ENCODE results near the gene SGCG. TPM values are rescaled to one million over a fixed set of nuclear protein-coding genes. Genes with fewer than 3 reads are reported as not detected.

The SGCG gene
- total RNA-seq, 1 experiment from 2014 or later: 0.15 TPM

DNA sequence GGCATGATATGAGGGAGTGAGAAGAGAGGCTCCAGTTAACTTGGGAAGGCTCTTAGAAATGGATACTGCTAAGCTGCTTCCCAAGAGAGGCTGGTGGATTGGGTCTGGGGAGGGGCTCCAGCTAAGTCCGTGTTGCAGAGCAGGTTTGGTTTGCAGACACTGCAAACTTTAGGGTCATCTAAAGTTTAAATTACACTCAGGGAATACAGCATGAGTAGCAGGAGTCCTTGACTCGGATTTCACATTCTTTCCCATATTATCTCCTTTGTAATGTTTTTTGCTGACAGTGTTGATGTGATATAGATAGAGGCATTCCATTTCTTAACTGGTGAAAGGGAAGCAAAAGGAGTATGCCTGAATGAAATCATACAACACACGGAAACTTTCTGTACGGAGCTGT, 31.9 kb downstream of the SGCG start (continued):
- TF ChIP-seq, protein P1, sequence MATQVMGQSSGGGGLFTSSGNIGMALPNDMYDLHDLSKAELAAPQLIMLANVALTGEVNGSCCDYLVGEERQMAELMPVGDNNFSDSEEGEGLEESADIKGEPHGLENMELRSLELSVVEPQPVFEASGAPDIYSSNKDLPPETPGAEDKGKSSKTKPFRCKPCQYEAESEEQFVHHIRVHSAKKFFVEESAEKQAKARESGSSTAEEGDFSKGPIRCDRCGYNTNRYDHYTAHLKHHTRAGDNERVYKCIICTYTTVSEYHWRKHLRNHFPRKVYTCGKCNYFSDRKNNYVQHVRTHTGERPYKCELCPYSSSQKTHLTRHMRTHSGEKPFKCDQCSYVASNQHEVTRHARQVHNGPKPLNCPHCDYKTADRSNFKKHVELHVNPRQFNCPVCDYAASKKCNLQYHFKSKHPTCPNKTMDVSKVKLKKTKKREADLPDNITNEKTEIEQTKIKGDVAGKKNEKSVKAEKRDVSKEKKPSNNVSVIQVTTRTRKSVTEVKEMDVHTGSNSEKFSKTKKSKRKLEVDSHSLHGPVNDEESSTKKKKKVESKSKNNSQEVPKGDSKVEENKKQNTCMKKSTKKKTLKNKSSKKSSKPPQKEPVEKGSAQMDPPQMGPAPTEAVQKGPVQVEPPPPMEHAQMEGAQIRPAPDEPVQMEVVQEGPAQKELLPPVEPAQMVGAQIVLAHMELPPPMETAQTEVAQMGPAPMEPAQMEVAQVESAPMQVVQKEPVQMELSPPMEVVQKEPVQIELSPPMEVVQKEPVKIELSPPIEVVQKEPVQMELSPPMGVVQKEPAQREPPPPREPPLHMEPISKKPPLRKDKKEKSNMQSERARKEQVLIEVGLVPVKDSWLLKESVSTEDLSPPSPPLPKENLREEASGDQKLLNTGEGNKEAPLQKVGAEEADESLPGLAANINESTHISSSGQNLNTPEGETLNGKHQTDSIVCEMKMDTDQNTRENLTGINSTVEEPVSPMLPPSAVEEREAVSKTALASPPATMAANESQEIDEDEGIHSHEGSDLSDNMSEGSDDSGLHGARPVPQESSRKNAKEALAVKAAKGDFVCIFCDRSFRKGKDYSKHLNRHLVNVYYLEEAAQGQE (IDR thresholded peaks at IDR 0.05; ENCODE audit: low read depth): no peak
- TF ChIP-seq FOSL1 (IDR thresholded peaks at IDR 0.05; ENCODE audit: low read depth): no peak
- TF ChIP-seq TCF7L2 (IDR thresholded peaks at IDR 0.05; ENCODE audit: borderline replicate concordance, extremely low read depth, insufficient read depth, insufficient read length): no peak

DNA sequence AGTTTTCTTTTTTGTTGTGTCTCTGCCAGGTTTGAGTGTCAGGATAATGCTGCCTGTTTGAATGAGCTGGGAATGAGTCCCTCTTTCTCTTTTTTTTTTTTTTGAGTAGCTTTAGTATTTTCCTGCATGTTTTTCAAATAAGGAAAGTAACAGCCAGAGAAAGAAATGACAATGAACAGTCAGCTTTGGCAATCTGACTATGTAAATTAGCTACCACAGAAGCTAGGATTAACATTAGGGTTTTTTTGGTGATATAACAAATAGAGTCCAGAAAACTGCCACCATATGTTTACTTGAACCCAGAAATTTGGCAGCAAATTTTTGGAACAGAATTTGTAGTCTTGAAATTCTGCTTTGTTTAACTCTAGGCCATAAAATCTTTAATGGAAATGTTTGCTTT, 50.5 kb downstream of the SGCG start:
- POLR2A ChIA-PET: no interaction called here

More for the DNA sequence above, 50.5 kb downstream of the SGCG start:
- Histone ChIP-seq H3K4me3 (replicated peaks in 1 of 2; ENCODE audit: low read depth in 1 of 2, low read length in 2 of 2) (no peak overlapping the region), H4K20me1 (ENCODE audit: insufficient read depth) (no peaks in the 10 kb centered on the region), H3K27ac (ENCODE audit: low read depth, low read length) (no peak overlapping the region), H3K27me3 (ENCODE audit: insufficient read depth, low read length) (no peaks in the 10 kb centered on the region), H2AFZ (ENCODE audit: low read depth, low read length, poor library complexity, severe bottlenecking) (no peak overlapping the region), H3K9ac (ENCODE audit: low read length) (no peak overlapping the region), H3K9me2 (ENCODE audit: insufficient read depth) (no peaks in the 10 kb centered on the region), H3K4me1 (ENCODE audit: control insufficient read depth in 1 of 2, insufficient read depth in 2 of 2, low read length in 2 of 2) (no peaks in the 10 kb centered on the region), H3K79me2 (ENCODE audit: insufficient read depth, low read length) (no peaks in the 10 kb centered on the region), H3K36me3 (ENCODE audit: control insufficient read depth in 1 of 2, insufficient read depth in 2 of 2, low read length in 2 of 2) (no peaks in the 10 kb centered on the region), H3K9me3 (ENCODE audit: control insufficient read depth in 1 of 2, insufficient read depth in 1 of 2, low read depth in 1 of 2, low read length in 2 of 2) (no peaks in the 10 kb centered on the region), H3K4me2 (ENCODE audit: low read length) (no peak overlapping the region)
- intact Hi-C loops (cut with micrococcal nuclease): no loop called here
- no peak for TF ChIP-seq ELF1 (IDR thresholded peaks at IDR 0.05; ENCODE audit: borderline replicate concordance, low read depth)
- TF ChIP-seq POLR2AphosphoS5 (IDR thresholded peaks at IDR 0.05; ENCODE audit: low read depth, low read length): no peak
- no peak for TF ChIP-seq RAD21 (IDR thresholded peaks at IDR 0.05; ENCODE audit: low read depth)
- no peak for TF ChIP-seq JUND (IDR thresholded peaks at IDR 0.05)
- no peak for TF ChIP-seq EZH2 (IDR thresholded peaks at IDR 0.05)
- TF ChIP-seq, protein P2, sequence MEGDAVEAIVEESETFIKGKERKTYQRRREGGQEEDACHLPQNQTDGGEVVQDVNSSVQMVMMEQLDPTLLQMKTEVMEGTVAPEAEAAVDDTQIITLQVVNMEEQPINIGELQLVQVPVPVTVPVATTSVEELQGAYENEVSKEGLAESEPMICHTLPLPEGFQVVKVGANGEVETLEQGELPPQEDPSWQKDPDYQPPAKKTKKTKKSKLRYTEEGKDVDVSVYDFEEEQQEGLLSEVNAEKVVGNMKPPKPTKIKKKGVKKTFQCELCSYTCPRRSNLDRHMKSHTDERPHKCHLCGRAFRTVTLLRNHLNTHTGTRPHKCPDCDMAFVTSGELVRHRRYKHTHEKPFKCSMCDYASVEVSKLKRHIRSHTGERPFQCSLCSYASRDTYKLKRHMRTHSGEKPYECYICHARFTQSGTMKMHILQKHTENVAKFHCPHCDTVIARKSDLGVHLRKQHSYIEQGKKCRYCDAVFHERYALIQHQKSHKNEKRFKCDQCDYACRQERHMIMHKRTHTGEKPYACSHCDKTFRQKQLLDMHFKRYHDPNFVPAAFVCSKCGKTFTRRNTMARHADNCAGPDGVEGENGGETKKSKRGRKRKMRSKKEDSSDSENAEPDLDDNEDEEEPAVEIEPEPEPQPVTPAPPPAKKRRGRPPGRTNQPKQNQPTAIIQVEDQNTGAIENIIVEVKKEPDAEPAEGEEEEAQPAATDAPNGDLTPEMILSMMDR (IDR thresholded peaks at IDR 0.05 in 2 of 3, conservative IDR thresholded peaks at IDR 0.05 in 1 of 3; ENCODE audit: borderline replicate concordance in 1 of 3, insufficient read depth in 1 of 3, low read depth in 2 of 3, low read length in 2 of 3): no peak
- no peak for TF ChIP-seq YY1 (IDR thresholded peaks at IDR 0.05; ENCODE audit: extremely low read depth, insufficient replicate concordance, low read depth, low read length)
- ChIA-PET RAD21 (ENCODE audit: low non-redundant PET in 1 of 2, low total read pairs in 2 of 2, uncharacterized antibody in 2 of 2, unreplicated experiment in 2 of 2) (no interaction called here), CTCF (no interaction called here)
- DNase-seq (ENCODE audit: low read depth, low spot score) (no peak), ATAC-seq (no peak)
- no TSS peak for BruUV-seq (replicated peaks)

All from HCT116 (cell line).